HG02759 (cell line): ENCODE data around the gene MRPL3.
A peak's percentile ranks its signal among the peaks of the same experiment; 100 is the strongest.

Source experiments
- ATAC-seq: cut with Tn5 transposase; IDR thresholded peaks from one replicate; pipeline ENCODE4 v1.9.1; 2021; ENCODE audit warnings: mild to moderate bottlenecking, moderate library complexity; ENCODE audit not compliant: unreplicated experiment

MRPL3 gene

DNA sequence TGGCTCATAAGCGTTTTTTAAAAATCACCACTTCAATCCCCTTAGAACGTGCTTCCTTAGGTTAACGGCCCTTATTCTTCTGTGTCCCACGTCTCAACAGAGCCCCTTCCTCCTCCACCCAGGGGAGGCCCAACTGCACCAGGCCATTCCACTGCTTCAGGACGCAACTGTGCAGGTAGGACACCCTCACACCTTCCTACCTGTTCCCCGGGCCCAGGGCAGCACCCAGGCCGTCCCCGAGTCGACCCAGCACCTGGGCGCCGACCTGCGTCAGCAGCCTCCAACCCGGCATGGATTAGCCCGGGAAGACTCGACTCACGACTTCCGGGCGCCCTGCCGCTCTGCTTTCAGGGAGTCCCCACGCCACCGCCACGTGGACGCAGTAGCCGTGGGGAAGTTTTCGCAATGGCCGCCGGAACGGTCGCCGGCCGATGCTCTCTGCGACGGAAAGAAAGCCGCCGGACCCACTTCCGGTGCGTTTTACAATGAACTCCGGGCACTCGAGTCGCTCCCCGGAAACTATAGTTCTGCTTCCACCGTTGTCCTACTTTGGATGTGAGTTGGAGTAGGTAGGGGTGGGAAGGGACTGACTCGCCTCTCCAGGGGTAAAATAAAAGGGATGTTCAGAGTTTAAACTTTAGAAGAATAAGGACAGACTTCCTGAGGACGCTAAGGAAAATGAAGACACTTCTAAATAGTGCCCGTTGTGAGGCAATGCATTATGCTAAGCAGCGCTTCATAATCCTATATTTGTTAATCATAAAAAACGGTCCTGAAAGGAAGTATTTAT lies at the start of gene MRPL3:
Gene MRPL3 (minus strand): TSS at position 442 of the 790 bp plus-strand sequence. CDS start 150 bp downstream, at position 292.
- peak; percentile 98 for ATAC-seq

DNA sequence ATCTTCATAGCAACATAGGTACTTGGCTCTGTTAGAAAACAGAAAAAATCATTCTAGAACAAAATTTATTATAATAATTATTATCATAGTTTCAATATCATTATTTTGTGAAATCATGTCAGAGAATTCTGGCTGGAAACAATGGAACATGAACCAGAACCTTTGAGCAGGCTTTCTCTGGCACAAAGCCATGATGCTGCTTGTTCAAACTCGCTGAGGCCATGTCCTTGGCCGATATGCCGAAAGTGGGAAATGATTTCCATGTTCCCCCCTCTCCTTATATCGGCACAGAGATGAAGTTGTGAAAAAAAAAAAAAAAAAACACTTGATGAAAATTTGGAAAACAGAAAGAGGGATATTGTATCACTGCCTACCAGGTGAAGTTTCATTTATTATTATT lies 49.0 kb upstream of the MRPL3 start:
- ATAC-seq = no peak

DNA sequence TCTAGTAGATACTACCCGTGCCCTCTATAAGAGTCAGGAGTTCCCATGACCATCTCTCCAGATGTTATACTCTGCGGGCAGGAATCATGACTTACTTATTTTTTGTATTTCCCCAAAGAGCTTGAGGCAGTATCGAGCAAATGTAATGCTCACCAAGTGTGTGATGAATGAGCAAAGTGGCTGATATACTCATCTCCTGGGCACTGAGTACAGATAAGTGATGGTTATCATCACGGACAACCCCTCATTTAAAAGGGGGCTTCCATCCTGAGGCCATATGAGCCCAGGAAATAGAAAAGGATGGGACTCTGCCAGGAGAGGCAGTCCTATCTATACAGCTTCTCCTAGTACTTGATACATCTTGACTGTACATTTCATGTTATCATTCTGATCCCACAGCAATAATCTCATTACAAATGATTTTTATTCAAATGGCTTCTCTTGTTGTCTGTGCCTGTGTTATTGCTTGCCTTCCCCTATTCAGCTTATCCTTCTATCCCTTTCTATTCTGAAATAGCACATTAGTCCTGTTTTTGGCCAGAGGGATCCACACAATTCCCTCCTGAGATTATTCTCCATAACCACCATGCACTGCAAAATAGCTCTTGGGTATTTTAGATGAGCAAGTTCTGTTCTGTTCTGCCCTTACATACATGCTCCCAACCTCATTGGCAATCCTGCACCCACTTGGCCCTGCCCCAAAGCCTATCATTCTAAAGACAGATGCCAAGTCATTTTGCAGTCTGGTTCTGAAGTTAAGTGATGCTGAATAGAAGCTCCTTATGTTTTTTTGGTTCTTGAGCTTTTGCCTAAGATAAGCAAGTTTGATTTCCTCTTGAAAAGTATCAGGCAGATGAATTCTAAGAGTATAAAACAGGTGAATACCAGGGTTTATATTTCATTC lies 48.0 kb upstream of the MRPL3 start:
- ATAC-seq = no peak

DNA sequence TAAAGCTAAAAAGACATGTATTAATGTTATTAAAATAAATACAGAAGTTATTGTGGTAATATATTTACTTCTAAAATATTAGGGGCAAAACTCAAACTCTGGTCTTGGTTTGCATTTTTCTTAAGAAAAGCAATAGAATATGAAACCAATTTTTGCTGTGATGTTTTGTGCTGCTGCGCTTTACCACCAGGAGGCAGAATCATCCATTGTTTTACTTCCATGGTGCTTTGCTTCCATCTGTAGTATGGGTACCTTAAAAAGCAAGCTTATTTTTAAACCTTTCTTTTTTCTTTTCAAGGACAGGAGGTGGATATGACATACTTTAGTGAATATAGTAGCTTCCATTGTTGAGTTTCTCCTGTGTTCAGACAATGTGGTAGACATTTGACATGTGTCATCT lies 46.6 kb upstream of the MRPL3 start:
- no peak for ATAC-seq

DNA sequence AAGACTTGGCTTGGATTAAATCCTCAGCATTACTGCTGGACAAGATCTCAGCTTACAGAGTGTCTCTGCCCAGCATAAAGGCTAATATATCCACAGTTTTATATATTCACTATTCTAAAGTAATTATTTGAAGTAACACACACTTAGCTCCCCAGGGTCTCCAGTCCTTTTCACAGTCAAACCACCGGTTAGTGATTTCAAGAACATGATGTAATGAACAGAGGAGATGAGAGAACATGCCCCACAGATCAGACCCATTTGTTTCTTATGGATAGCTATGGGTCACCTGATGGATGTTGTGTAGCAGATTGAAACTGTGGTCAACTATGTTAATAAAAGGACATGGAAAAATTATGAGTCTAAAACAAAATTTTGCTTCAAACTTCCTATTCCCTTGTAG lies 44.8 kb upstream of the MRPL3 start:
- ATAC-seq = no peak

DNA sequence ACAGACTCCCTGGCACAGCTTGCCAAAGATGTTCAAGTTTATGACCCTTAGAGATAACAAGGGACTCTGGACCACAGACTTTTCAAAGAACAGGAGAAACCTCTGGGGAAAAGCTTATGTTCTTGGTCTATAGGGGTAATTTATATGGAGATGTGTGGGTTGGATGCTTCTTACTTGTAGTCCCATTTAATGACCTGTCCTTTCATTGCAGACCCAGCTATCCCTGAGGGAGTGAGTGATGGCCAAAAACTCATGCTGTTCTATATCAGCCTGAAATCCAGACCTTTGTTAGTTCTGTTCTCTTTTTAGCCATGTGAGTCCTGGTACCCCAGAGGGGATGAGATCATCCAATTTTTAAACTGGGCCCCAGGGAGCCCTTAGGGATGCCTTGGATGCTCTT lies 43.7 kb upstream of the MRPL3 start:
- no peak for ATAC-seq

DNA sequence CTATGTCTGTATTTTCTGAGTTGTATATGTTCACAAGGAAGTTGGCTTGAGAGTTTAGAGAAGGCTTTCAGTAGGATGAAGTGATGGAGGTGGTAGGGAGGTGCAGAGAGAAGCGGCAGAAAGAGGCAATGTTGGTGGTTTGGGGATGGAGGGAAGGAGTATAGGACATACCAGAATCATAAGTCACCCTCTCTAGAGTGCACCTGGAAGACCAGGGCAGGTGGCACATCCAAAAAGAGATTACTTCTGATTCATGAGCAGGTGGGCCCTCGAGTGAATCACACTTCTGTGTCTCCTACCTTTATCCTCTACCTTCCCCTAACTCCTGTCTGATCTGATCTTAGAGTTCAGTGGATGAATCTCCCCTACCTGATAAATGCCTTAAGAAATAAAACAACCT lies 41.8 kb upstream of the MRPL3 start:
- no peak for ATAC-seq

DNA sequence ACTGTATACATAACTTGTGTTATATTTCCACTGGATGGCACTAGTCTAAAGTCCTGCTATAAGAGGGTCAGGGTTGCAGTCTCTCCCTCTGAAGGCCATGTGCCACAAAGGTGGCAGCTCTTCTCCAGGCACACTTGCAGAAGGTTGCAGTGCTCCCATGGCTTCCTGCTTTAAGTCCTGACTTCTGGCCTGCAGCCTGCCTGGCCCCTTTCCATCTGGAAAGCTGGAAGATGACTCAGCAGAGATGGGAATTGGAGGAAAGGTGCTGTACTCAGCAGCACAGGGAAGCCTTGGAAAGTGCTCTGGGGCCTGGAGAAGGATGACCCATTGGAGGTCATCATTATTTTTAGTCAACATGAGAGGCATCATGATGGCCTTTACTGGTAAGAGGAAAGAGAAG lies 40.9 kb upstream of the MRPL3 start:
- no peak for ATAC-seq

DNA sequence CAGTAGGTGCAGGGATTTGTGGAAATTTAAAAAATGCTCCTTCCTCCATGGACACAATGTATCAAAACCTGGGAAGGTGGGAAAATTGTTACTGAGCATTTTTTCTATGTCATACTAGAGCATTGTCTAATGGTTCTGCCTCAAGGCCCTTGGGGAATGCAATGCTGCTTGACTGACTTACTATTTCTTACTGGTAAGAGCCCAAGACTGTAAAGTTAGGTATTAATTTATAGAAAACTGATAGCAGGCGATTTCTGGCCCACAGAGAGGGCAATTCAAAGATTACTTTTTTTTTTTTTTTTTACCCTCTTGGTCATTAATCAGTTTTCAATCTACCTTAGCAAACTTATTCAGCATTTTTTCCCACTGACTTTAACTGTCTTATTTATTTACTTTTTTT lies 38.5 kb upstream of the MRPL3 start:
- ATAC-seq = no peak

DNA sequence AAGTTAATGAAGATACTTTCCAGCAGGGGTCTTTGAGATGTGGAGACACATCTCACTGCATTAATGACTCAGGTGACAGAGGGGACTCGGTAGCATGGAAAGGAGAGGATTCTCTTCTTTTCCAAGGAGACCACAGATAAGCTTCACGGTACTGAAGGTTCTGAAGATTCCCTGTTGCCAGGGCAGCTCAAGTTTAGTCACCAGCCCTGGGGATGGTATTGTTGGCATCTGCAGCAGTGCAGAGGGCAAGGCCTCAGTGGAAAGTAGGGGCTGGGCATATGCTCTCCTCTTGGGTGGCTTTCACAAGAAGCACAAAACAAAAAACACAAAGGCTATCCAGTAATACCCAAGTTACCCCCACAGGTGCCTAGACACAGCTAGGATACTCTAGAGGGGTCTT lies 38.0 kb upstream of the MRPL3 start:
- no peak for ATAC-seq

DNA sequence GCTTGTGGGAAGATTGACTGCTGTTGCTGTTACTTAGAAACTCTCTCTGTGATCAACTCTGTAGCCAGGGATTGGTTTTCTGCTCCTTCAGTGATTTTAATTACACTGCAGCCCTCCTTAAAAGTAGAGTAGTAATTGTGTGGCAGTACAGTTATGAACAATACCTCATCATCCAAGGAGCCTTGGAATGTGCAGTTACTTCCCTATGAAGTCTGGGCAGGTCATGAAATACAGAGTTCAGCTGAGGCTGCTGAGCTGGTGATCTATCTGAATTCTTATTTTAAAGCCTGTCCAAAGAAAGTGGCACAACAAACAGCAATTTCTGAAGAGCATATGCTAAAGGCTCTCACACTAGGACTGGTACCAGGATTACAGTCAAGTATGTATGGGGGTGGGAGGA lies 37.4 kb upstream of the MRPL3 start:
- no peak for ATAC-seq

DNA sequence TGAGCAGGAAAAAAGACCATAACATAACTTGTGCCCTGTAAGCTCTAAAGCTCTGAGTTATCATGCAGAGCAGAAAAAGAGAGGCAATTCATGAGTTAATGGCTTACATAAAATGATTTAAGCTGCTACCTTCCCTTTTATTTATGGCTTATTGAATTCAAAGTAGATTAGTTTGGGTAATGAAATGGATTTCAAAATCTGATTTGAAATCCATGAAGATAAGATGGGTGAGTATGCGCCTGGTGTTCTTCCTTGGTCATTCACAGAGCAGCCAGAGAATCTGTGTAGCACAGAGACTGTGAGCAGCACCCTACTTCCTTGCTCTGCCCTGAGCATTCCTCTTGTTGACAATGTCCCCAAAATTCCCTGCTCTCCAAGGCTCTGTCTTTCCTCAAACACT lies 36.2 kb upstream of the MRPL3 start:
- no peak for ATAC-seq

DNA sequence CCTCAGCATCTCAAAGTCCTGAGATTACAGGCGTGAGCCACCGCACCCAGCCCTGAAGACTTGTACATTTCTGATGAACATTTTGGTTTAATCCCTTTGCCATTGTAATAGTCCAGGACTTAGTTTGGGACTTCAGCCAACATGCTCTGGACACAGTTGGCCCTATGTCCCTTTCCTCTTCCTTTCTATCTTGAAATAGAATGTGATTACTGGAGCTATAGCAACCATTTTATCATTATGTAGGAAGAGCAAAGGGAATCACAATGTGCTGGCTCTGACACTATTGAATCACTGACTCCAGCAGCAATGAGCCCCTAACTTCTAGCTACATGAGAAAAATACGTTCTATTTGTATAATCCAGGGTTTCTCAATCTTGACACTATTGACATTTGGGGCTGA lies 34.8 kb upstream of the MRPL3 start:
- ATAC-seq = no peak

DNA sequence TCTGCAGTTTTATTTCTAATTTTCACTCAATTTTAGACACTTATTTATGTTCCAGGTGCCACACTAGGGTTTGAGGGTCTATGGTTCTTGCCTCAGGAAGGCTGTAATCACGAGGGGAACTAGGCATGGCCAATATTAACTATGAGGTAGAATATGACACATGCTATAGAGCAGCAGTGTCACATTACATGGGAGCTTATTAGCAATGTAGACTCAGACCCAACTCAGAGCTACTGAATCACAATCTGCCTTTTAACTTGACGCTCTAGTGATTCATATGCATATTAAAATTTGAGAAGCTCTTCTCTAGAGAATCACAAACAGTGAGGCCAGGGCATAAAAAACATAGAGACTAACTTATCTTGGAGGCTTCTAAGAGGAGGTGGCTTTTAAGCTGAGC lies 32.8 kb upstream of the MRPL3 start:
- no peak for ATAC-seq

DNA sequence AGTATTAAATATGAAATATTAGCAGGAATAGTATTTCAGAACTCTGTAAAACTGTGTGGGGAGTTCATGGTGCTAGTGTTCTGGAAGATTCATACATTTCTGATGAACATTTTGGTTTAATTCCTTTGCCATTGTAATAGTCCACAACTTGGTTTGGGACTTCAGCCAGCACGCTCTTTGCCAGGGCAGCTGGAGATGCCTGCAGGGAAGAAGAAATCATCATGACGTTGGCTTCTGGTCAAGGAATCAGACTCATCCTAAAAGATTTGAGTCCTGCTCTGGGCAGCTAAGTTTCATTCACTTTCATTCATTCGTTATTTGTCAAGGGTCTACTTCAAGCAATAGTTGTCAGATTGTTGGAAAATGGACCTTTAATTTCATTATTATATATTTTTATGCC lies 32.4 kb upstream of the MRPL3 start:
- no peak for ATAC-seq

DNA sequence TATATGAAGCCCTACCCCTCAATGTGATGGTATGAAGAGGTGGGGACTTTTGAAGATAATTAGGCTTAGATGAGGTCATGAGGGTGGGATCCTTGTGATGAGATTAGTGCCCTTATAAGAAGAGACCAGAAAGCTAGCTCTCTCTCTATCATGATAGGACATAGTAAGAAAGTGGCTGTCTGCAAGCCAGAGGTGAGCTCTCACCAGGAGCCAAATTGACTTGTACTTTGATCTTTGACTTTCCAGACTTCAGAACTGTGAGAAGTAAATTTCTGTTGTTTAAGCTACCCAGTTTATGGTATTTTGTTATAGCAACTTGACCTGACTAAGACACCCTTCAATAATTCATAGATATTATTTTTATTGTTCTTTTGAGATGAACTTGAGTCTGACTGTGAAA lies 29.9 kb upstream of the MRPL3 start:
- no peak for ATAC-seq

DNA sequence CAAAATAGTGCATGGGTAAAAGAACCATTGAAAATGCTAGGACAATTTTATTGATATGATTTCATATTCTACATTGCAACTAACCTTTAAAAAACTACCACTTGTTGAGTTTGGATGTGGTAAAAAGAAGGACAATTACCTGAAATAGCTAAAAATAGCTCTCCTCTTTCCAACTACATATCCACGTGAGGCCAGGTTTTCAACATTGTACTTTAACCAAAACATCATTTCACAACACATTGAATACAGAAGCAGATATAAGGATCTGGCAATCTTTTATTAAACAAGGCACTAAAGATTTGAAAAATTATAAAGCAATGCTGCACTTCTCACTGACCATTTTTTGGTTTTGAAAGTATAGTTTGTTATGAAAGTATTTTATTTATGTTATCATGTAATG lies 28.1 kb upstream of the MRPL3 start:
- no peak for ATAC-seq

DNA sequence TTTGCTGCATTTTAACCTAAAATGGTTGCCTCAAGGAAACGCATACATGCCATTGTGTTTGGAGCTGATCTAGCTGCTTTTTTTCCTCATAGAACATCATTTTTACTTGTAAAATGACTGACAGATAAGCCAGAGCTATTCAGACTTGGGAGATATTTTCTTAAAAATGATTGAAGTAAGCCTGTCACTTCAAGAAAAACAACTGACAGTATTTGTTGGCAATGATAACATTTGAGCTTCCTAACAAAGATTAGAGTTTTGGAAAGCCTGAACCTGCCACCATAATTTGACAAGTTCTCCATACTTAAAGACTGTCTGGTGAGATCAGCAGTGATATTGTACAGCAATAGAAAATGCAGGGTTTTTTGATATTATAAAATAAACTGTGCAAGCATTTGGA lies 27.6 kb upstream of the MRPL3 start:
- ATAC-seq = no peak

DNA sequence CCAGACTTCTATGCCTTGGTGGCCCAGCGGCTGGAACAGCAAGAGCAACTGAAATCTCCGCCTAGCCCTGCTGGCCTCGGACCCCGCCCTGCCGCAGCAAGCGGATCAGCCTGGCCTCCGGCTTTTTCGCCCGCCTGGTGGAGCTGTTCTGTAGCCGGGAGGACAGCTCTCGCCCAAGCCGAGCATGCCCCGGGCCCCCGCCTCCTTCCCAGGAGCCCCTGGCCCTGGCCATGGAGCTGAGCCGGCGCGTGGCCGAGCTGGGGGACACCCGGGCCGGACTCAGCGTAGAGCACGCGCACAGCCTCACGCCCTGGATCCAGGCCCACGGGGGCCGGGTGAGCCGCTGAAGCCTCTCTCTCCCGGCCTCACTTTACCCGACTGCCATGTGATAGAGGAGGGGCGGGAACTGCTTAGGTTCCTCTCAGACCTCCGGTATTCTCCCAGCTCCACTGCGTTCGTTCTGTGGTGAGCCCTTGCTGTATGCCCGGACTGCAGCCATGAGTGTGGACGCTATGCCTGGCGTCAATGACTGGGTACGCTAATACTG lies 24.1 kb upstream of the MRPL3 start:
- no peak for ATAC-seq

DNA sequence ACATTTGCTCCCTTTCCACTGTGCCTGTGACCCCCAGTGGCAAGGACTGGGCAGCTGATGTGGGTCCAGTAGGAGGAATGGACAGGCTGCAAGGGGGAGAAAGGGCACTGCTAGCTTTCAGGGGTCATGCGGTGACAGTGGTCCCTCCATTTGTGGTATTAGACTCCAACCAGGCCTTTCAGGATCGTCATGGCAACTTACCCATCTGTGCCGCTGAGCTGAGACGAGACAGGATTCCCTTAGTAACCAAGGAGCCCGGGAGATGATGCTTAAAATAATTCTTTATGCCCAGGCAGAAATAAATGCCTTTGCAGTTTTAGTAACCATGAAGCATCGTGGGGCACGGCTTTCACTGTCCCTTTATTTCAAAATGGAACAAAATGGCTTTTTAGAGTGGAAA lies 15.9 kb upstream of the MRPL3 start:
- ATAC-seq = no peak

DNA sequence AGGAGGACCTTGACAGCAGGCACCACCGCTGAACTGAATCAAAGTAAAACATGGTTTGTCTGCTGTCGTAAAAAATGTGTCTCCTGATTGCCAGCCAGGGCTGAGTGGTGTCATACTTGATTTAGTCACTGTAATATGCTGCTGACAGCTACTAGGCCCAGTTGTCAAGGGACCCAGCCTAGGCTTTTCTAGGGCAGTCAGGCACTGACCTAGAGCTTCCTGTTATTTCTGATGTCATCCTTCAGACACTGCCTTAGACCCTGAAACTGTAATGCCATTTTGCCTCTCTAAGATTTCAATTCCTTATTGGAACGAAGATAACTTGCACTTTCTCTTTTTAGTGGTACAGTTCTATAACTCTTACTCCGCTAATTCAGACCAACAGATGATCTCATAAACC lies 2.6 kb upstream of the MRPL3 start:
- ATAC-seq = no peak

DNA sequence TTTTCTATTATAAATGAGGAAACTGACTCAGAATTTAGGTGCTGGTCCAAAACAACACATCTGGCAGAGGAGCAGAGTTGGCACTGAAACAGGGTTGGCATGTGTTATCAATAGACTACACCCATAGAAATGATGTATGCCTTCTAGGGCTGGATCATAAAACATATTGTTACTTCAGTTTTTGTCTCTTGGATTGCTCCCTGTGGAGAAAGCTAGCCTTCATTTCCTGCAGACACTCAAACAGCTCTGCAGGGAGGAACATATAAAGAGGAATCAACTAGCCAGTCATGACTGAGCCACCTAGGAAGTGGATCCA lies 507 bp upstream of the MRPL3 start:
- ATAC-seq = peak; percentile 6
